GM12892 (cell line): ENCODE results near the gene GHSR.

ENCODE experiments used
- POLR2A ChIP-seq: IDR thresholded peaks from 2 replicates; pipeline ENCODE4 v1.6.1; 2011; ENCODE audit warnings: low read depth, low read length, control low read depth
- POLR2AphosphoS5 ChIP-seq: IDR thresholded peaks from 2 replicates; pipeline ENCODE4 v1.6.1; 2011; ENCODE audit warnings: low read depth, low read length, control low read depth
- TAF1 ChIP-seq: IDR thresholded peaks from 2 replicates; pipeline ENCODE4 v1.6.1; 2011; ENCODE audit warnings: low read depth, mild to moderate bottlenecking, control low read depth, low read length, borderline replicate concordance

DNA sequence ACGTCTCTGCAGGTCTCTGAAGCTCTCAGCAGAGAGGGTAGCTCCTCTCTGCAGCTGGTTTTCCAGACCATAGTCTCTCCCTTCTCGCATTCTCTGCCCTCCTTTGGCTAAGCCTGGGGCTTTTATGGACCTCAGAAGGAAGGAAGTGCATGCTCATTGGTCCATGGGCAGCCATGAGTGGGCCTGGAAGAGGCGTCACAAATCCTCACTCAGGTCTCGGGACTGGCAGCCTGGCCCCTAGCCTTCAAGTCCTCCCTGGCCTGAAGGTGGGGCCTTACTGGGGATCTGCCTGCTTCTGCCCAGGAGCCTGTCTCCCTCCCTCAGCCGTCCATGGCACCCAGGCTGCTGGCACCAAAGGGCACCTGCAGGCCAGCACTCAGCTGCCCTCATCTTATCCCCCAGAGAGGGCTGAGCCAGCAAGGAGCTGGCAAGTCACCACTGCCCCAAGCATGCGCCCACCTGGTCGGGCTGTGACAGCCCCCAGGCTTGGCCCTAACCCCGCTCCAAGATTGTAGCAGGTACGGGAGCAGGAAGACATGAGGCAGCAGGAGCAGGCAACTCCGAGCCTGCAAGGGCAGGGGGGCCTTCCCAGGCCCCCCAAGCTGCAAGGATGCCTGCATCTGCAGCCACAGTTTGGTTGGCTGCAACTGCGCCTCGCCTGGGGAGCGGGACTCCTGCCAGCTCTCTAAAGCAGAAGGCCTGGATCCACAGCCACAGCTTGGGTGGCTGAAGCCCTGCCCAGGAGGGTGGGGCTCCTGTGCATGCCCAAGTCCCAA, 37.4 kb downstream of the GHSR start:
- no peak for TF ChIP-seq POLR2AphosphoS5
- no peak for TF ChIP-seq TAF1
- TF ChIP-seq POLR2A: no peak
